ENCODE data around the gene IPCEF1.
"Not testable (repeated sequence)": the region's sequence is repeated elsewhere in the genome, so short reads cannot be mapped to it uniquely, and the experiment has no call there.

Gene IPCEF1

DNA sequence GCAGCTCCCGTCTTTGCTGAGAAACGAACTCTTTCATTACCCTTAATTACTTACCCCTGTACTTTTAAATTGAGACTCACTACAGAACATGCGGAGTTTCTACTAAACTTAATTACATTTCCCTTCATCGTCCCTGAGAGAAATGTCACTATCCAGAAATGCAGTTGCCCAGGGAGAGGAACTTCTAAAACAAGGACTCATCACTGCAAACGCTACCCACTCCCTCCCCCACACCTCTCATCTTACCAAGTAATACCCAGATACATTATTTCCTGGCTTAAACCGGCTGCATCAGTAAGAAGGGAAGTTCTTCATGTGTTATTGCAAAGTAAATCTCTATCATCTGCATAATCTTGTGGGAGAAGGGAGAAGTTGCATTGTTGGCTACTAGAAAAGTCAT lies 138.3 kb downstream of the IPCEF1 start:
- DNase-seq, result no peak

DNA sequence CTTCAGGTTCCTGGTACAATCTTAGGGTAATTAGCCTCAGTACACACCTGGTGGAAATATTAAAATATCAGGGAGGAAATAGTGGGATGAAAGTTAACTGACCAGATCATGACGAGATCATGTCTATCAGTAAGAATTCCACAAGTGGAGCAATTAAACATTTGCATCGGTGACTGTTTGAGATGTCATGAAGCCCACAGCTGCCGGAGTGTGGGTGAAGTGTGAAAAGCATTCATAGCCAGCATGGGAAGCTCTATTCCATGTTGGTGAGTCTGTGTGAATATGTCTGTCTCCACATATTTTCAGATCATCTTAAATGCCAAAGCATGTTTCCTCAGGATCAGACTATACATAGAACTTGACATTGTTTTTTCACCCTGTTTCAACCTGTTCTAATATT lies 142.8 kb downstream of the IPCEF1 start:
- DNase-seq, result no peak

DNA sequence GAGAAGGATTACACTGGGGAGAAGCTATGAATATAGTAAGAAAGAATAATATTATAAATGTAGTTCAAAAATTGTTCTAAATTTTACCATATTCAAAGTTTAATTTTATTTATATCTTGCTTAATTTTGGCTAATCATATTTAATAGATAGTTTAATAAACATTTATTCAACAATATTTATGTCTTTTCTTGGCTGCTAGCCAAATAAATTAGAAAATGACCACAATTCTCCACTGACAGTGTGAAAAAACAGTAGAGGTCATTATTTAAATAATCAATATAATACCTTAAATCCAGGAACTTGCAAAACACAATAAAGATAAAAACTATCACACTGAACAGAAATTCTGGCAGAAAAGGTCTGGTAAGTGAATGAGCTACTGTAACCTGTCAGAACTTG lies 145.9 kb downstream of the IPCEF1 start:
- DNase-seq, result no peak

DNA sequence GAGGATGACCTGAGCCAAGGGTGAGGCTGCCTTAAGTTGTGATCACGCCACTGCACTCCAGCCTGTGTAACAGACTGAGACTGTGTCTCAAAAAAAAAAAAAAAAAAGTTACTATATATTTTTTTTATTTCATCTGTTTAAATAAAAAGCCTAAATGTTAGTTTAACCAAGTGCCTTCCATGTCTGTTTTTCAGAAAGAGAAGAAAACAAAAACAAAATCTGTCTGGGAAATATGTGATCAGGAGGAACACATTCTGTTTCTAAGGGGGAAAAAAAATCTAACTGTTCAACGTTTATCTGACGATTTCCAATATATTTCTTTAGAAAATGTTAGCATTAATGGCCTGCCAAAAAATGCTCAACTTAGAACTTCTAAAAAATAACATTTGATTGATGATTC lies 147.0 kb downstream of the IPCEF1 start:
- no peak for DNase-seq

DNA sequence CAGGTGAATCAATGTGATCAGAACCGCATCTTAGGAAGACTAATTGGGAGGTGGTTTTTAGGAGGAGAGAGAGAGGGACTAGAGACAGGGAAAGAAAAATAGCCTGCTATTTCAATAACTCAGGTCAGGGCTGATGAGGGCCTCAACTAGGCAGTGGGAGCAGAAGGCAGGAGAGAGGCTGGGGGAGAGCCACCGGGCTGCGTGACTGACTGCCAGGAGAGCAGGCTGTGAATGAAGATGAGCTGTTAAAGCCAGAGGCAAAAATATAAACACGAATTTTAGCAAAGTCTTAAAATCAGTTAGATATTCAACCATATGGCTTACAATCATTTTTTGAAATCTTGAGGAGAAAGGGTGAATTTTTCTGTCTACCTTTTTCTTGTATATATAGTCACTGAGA lies 149.6 kb downstream of the IPCEF1 start:
- DNase-seq, result no peak

DNA sequence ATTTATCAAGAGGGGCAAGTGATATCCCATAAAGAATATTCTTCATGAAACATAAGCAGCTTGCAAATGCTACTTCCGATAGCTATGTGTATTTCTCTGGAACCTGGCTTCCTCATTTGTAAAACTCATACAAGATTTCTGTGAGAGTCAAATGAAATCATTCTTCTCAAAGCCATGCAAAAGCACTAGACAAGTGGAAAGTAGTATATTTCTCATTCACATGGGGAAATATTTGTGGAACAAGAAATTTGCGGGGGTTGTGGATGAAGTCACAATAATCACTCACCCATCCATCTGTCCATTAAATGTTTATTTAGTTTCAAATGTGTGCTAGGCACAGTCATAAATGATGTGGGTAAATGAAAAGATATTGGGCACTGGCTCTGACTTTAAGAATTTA lies 150.5 kb downstream of the IPCEF1 start:
- no peak for DNase-seq

DNA sequence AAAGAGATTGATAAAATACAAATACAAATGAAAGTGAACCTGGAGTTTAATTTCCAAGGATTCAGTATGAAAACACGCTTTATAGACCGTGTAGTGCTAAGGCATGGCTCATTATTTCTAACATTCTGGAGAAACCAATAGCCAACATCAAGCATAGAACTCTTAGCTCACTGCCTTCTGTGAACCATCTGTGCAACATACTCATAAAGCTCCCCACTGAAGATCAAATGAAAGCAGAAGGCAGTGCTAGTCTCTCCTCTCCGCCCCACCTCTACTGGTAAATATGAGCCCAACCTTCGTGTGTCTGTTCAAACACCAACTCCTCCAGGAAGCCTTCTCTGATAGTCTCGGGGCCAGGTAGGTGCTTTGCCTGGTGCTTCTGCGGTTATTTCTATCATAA lies 153.6 kb downstream of the IPCEF1 start:
- DNase-seq, result no peak

DNA sequence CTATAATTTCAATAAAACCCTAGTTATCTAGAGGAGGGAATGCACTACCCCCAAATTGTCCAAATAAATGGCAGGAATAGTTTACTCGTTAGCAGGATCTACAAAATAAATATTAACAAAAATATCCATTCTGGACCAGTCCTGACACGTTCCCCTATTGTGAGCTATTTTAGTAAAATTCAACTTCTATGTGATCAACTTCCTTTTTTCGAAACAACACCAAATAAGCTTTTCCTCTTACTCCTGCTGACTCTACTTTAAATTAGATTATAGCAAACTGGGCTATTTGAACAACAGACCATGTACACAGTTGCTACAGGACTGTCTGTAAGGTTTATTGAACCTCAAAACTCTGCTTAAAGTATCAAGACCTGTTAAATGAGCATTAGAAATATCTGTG lies 154.3 kb downstream of the IPCEF1 start:
- no peak for DNase-seq

DNA sequence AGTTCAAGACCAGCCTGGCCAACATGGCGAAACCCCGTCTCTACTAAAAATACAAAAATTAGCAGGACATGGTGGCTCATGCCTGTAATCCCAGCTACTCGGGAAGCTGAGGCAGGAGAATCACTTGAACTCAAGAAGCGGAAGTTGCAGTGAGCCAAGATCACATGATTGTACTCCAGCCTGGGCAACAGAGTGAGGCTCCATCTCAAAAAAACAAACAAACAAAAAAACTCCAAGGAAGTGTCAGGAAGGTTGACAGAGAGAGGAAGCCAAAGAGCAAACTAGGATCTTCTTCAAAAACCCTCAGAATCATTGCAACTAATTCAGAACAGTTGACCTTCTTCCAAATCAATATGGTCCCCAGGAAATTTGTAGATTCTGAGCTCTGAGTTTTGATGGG lies 154.9 kb downstream of the IPCEF1 start:
- not testable (repeated sequence) for DNase-seq

DNA sequence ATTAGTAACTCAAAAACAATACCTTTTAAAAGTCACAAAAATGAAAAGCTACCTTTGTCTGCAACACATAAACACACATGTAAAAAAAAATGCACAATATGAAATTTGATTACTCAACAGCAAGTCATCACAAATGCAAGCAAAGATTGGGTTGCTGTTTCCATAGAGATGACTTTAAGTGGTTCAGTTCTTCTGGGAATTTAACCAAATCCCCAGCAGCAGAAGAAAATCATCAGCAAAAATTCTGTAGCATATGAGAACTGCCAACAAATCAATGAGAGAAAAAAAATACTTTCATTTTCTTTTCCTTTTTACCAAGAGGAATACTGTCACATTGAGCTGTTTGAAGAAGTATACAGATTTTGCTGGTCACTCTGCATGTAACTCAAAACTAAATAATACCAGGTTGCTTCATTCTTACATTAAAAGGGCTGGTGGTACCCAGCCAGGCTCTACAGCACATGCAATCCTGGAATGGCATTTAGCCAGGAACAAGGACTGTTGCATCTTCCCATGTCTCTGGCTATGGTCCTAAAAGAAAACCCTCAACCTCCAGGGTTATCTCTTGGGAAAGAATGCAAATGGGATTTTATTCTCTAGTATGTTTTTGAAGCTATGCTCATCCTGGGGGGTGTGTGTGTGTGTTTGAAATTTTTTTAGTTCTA lies 159.3 kb downstream of the IPCEF1 start:
- peak; percentile 64 for DNase-seq

DNA sequence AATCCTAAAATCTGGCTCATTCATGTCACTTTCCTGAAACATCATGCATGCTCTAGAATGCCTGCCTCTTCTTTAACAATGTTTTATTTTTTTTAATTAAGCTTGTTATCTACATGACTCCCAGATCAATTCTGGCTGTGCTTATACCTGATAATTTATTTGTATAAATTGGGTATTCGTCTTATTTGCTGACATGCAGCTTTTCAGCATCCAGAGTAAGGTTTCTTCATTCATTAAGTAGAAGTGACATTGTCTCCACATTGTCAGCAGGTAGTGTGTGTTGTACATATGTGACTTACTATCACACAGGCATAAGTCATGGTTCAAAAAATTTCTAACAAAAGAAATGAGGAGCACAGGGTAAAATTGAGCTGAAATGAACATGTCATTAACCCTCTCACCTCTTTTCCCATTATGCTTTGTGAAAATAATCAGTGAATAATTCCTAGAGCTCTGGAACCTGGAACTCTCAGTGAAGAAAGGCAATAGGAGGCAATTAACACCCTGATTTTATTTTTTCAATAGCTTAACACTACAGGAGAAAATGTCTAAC lies 160.2 kb downstream of the IPCEF1 start:
- no peak for DNase-seq

DNA sequence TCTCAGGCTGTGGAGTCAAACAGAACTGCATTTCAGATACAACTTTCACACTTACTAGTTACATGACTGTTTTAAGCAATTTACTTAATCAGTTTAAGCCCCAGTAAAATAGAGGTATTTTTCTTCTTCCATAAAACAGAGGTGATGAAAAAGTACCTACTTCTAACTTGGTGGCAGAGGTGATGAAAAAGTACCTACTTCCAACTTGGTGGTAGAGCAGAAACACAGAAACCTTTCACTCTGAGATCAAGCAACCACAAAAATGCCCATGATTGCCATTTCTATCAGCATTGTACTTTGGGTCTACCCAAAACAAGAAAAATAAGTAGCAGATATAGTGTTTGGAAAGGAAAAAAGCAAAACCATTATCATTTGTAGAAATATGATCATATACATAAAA lies 168.9 kb downstream of the IPCEF1 start:
- no peak for DNase-seq

DNA sequence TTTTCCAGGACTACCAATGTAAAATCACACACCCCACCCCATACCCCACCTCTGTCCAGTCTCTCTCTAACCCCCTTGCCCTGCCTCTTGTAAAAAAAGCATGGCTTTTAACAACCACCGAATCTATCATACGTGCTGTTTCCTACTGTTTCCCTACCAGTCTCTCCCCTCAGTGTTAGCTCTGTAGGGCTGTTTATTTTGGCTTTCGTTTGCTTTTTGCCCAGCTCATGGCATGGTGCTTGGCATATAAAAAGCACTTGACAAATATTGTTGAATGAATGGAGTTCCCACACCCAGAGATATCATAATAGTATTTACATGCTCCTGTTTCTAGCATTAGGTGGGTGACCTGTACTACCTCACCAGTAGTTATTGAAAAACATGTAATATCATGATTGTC lies 169.4 kb downstream of the IPCEF1 start:
- DNase-seq, result no peak

DNA sequence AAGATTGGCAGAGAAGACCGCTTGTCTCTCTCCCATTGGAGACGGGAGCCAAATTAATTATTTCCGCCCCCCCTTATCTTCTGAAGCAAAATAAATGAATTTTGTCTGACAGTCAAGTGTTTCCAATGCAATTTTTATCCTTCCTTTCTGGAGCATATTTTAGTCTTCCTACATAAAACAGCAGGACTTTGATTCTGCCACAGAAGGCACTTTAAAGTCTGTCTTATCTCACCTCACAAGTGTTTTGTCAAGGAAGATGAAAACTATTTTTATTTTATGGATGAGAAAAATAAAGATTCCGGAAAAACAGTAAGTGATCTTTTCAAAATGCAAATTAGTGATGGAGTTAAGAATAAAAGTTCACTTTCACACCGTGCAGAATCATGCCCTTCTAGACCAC lies 177.2 kb downstream of the IPCEF1 start:
- DNase-seq, result no peak

DNA sequence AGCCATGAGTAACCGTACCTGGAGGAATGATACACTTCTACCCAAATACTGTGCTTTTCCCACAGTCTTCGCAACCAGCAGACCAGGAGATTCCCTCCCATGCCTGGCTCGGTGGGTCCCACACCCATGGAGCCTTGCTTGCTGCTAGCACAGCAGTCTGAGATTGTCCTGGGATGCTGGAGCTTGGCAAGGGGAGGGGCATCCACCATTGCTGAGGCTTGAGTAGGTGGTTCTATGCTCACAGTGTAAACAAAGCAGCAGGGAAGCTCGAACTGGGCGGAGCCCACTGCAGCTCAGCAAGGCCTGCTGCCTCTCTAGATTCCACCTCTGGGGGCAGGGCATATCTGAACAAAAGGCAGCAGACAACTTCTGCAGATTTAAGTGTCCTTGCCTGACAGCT lies 184.2 kb downstream of the IPCEF1 start:
- DNase-seq, result not testable (repeated sequence)

DNA sequence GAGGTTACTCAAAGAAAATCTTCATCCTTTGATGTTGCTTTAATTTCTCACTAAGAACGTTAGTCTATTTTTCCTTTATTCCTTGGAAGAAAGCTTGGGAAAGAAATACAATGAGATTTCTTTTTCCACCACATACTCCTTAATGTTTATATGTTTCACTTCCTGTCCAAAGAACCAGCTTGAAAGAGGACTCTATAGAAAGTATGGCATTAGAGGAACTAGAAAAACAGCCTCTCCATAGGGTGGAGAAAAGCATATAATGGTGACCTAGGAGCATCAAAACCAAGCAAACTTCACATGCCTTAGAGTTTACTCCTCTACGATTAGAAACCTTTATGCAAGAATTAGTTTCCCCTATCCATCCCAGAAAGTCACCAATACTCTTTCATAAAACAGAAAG lies 186.5 kb downstream of the IPCEF1 start:
- no peak for DNase-seq

DNA sequence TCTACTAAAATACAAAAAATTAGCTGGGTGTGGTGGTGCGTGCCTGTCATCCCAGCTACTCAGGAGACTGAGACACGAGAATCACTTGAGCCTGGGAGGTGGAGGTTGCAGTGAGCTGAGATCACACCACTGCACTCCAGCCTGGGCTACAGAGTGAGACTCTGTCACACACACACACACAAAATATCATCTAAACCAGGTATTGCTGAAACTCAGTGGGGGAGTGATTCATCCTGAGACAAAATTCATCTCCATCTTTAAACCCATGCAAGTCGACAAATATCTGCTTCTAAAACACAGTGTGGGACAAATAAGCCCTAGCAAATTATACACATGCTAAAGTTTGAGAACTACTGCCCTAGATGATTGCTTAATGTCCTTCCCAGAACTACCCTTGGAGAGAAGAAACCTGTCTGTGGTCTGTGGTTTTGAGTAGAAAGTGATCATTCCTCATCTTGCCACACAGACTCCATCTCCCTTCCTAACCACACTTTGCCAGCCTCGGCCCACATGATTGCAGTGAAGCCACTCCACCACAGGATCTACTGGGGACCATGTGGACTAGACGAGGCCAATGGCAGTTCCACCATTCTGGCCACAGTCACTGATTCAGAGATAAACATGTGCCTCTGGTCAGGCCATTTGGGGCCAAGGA lies 187.3 kb downstream of the IPCEF1 start:
- no peak for DNase-seq

DNA sequence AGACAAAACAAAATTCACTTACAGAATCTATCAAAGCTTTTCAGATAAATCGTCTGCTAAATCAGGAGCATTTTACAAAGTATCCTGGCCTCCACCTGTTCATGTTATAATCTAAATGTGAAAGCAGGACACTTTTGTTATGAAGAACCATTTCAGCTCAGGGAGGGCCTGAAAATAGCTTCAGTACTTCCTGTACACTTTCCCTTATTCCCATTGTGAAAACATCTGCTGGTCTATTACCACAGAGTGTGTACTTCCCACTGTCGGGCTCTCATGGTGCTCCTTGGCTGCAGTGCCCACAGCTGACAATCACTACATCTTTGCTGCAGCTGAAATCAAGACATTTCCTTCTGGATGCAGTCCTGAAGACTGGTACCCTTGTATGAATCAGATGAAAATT lies 189.5 kb downstream of the IPCEF1 start:
- DNase-seq, result no peak

DNA sequence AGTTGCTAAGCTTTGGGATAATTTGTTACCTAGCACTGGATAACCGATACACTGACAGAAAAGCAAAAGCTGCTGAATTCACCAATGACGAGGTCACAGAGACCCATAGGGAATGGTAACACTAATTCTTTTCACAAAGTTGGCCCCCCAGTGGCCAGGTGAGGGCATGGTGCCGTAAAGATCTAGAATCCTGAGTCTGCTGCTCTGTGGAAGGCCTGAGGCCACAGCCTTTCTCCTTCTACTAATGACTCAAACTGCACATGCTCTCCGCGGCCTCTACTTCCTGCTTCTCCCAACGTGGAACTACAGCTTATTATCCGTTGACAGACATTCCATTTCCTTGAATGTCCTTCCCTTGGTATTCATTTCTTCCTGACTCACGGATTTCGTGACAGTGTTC lies 190.5 kb downstream of the IPCEF1 start:
- no peak for DNase-seq

DNA sequence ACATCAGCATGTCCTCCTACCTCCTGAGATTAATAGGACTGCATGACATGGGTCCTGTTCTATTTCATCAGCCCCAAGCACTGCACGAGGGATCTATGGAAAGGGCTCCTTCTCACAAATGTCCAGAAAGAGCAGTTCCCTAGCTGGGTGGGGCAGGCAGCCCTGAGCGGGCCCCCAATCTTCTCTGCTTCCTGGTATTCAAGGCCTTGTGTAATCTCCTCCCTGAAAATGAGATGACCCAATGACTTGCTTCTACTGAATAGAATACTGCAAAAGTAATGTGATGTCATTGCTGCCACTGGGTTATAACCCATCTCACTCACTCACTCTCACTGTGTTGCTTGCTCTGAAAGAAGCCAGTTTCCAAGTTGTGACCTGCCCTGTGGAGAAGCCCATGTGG lies 191.1 kb downstream of the IPCEF1 start:
- no peak for DNase-seq

DNA sequence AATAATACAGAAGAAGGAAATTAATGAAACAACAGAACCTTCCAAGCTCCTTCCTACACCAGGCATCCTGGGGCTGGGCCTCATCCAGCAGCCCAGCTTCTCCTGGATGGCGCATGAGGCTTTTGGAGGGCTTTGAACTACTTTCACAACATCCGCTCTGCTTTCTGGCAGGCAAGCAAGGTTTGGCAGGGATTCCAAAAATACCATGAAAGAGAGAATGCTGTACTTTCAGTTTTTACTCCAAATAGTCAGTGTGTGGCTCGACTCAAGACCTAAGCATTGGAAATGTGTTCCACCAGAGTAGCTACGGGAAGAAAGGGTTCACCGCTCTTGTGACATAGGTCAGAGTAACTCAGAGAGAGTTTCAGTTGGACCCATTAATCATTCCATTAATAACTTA lies 192.2 kb downstream of the IPCEF1 start:
- DNase-seq, result peak; percentile 53

DNA sequence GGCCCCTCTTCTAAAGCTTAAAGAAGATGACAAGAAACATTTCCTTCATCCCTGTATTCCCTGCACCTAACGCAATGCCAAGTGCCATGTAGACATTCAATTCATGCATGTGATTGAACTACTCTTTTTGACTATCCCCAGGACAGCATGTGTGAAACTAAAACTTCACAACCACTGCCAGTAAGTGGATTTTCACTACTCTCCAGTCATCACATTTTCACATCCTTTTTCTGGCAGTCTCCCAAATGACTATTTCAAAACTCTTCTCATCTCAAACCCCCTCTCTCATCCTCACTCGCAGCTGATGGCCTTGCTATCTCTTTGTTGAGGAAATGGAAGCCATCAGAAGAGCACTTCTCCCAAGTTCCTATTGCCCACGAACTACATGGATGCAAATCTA lies 194.9 kb downstream of the IPCEF1 start:
- no peak for DNase-seq

DNA sequence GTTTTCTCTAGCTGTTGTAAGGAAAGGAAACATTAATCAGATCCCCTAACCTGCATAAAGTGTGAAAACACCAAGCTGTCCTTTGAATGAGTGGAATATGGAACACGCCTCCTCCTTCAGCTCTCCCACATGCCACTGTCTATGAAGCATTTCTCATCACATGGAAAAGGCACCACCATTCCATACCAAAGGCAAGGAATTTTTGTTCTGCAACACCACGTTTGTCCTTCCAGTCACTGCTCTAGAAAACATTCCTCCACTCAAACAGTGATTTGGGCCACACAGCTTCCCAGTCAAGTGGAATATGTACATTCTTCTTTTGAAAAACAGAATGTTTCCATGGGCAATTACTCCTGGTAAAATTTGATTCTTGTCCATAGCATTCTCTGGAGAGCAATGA lies 197.5 kb downstream of the IPCEF1 start:
- no peak for DNase-seq

DNA sequence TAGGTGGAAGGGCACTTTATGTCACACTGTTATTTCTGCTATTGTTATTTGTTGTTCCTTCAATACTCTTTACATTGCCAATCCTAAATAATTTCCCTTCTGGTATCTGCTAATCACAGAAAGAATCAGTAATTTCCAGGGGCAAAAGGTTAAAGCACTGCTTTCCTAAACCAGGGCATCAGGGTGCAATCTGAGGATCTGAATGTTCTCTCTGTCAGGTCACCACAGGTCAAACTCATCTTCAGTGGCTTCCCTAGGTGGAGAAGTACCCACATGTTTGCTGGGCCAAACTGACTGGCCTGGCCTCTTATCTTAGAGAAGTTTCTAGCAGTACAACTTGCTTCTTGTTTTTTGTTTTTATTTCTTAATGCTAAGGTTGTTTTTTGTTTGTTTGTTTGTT lies 198.9 kb downstream of the IPCEF1 start:
- no peak for DNase-seq

DNA sequence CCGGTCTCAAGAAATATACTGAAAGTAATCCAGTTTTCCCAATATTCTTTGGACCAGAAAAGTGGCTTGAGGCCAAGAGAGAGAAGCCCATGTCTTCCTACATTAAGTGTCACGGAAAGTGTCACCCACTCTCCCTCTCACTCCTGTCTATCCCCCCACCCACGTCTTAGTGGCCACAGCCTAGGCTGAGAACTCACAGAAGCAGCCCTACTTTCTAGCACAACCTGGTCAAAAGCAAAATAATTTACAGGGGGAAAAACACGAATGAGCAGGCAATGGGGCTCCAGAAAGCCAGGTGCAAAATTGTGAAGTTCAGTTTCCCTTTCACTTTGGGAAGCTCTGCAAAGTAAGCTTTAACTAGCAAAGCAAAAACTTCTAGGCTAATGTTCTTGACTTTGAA lies 199.5 kb downstream of the IPCEF1 start:
- DNase-seq, result no peak
